T47D (cell line): ENCODE results near the gene RNF222.
"Not testable (repeated sequence)": the region's sequence is repeated elsewhere in the genome, so short reads cannot be mapped to it uniquely, and the experiment has no call there.

Experiments
- DNase-seq, 2 experiments: peaks; one replicate each; pipeline versions ENCODE4 v3.0.0 to v3.0.0-alpha.2; 2011 to 2012; ENCODE audit warnings: low read depth in 1 of 2, low spot score in 1 of 2
- JUND ChIP-seq: IDR thresholded peaks from 2 replicates; pipeline ENCODE4 v1.6.1; 2012; ENCODE audit warnings: low read depth
- in situ Hi-C: cut with HindIII; loops from 2 replicates; pipeline ENCODE4 v1.10.0; 2016; ENCODE audit warnings: low sequenced_read_pairs, low pct_unique_long_range_greater_than_20kb

RNF222 gene

DNA sequence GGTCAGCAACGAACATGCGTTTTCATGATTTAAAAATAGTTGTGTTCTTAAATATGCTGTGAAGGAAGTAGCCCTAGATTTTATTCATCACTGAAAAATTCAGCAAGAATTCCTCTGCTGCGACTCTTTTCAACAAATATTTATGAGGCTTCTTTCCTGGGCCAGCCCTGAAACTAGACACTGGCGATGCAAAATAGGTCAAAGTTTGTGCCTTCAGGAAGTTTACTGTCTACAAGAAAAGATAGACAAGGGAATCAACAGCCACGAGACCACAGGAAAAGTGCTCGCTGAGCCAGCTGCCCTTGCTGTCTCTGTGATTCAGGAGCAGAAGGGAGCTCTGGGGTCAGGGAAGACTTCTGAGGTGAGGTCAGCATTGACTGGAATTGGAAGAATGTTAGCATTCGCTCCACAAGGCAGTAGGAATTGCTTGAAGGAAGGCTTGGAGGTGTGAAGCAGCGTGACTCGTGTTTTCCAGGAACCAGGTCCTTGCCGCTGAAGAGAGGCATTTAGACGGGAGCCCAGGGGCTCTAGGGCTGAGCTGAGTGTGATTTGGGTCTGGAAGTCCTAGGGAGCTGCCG is 12.7 kb downstream of the RNF222 start:
- TF ChIP-seq JUND: no peak
- in situ Hi-C loops: no loop called here
- DNase-seq: peak in 1 of 2 experiments; percentile 57

DNA sequence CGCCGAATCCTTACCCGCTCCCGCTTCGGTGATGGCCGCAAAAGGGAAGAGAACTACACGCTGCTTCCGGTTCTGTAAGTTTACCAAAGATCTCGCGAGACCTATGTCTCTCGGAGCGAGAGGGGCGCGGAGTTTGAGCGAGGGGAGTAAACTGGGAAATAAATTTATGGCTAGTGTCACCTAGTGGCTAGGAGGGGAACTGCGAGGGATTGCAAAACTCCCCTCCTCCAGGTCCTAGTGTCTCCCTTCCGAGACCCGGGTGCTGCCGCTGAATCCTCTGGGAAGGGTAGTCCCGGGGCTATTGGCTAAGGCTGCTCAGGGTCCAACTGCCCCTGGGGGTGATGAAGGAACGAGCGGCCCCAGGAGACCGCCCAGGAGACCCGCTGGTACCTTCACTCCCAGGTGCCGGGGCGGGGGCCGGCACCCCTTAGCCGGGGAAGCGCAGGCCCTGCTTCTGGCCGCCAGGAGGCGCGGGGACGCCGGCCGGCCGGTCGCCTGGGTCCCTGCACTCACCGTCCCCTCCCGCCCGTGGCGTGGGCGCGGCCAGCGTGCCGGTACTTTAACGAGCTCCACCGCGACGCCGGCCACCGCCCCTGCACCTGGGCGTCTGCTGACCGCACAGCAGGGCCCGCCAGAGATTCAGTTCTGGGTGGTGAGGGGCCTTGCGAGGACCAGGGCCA is 14.3 kb downstream of the RNF222 start, which contains the start of gene RPL26:
Gene RPL26 (minus strand): TSS at position 51 of the 680 bp plus-strand sequence. CDS start 883 bp downstream, outside the sequence.
- in situ Hi-C loops: no loop called here
- TF ChIP-seq JUND: no peak
- peak; percentile 65 to 98 for DNase-seq

DNA sequence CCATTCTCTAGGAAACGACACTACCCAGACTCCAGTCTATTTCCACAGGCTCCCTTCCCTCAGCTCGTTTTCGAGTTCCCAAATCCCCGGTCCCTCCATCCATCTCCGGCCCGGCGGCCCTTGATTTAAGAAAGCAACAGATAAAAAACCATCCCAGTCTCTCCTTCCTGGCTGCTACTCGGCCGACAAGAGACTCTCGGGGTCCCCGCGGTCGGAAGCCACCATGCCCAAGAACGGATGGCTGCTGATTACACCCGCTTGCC is 14.8 kb downstream of the RNF222 start:
- no peak for DNase-seq
- in situ Hi-C loops: no loop called here
- no peak for TF ChIP-seq JUND

DNA sequence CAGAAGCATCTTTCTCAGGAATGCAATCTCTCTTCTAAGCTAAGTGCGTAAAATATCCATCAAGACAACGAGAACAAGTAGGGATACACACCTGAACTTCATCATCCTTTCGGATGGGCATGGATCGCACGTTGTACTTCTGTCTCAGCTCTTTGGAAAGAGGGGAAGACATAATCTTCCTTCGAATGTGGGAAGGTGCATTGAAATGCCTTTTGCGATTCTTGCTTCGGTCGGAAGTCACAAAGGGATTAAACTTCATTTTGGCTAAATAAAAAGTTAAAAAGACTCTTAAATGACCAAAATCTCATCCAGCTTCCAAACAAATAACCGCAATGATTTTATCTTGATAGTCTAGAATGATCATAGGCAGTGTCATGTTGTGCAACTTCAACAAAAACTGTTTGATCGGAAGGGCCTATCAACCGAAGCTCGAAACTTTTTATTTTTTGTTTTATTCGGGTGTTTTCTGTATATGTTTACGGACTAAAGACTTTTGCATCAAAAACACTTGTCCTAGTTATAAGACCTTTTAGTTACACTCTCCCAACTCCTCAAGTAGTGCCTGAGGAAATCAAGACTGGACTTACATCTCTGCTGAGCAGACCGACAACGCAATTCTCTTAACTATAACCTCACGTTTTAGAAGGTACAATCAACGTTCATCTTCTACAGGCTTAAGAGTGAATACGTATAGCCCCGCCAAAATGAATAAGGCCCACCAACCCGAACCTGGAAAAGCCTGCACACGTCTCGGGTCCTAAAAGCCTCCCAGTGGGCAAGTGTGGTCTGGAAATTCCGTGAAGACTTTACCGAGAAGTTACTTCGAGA is 15.4 kb downstream of the RNF222 start:
- DNase-seq: no peak
- in situ Hi-C loops: no loop called here
- no peak for TF ChIP-seq JUND

DNA sequence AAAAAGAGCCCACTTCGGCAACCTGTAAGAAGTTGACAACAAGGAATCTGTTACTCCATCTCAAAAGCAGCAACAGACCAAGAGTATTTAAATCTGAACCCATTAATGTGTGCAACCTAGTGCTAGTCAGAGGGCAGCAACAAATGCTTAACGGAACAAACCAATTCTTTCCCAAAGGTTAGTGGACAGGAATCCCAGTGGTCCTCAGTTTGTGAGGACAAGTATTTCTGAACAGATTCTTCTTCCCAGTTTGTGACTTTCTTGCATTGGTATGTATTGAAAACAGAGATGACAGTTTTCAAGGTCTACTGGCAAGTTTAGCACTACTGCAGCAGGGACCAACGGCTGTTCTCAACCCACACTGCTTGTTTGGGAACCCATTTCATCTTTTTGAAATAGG is 17.6 kb downstream of the RNF222 start:
- no peak for DNase-seq
- no peak for TF ChIP-seq JUND
- in situ Hi-C loops: no loop called here

DNA sequence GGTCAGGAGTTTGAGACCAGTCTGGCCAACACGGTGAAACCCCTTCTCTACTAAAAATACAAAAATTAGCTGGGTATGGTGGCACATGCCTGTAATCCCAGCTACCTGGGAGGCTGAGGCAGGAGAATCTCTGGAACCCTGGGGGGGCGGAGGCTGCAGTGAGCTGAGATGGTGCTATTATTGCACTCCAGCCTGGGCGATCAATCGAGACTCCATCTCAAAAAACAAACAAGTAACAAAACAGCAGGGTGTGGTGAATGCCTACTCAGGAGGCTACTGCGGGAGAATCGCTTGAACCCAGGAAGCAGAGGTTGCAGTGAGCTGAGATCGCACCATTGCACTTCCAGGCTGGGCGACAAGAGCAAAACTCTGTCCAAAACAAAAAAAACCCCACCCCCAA is 19.5 kb downstream of the RNF222 start:
- DNase-seq, in situ Hi-C loops: not testable (repeated sequence)

DNA sequence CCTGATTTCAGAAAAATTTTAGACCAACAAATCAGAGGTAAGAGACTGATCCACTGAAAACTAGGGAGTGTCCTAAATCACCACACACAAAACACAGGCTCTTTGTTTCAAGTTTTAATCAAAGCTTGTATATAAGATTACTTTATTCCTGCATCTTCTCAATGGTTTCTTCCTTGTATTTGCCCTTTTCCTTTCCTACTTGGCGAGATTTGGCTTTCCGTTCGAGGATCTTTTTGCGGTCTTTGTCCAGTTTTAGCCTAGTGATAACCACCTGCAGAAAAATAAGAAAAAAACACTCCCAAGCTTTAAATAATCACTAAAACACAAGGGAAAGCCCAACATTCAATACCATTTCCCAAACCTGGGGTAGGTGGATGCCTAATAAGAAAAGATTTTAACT is 20.2 kb downstream of the RNF222 start:
- in situ Hi-C loops: no loop called here
- no peak for DNase-seq
- no peak for TF ChIP-seq JUND

DNA sequence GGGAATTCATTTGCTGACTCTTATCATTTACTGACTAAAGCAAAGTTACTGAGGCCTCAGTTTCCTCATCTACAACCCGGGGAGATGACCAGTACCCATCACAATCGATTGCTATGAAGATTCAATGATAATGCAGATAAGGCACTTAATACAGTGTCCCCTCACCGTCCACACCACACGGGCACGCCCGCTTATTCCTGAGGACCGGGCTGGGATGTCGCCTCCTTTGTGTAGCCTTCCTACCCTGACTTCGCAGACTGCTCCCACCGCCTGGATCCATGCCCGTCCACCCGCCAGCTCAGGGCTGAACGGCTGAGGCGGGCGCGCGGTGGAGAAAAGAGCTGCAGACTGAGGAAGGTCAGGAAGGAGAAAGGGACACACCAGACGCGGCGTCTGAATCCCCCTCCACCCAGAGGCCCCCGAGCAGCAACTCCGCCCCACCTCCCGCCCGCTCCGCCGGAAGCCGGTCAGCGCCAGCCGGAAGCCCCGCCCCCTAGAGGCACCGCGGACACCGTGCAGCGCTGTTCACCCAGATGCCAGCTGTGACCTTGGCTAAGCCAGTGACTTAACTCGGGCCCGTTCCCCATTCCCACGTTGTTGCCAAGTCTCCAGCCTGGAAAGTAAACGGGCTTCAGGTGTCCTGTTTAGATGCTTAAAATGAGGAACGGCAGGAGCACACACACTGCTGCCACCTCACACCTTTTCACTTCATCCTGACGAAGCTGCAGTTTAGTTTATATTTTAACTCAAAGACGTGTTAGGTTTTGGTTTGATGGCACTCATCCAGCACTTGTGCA is 21.2 kb downstream of the RNF222 start, which contains the start of gene KRABD2:
Gene KRABD2 (minus strand): TSS at position 434 of the 797 bp plus-strand sequence.
- TF ChIP-seq JUND: peak; percentile 27
- in situ Hi-C loops: no loop called here
- DNase-seq: peak; percentile 80 to 86

DNA sequence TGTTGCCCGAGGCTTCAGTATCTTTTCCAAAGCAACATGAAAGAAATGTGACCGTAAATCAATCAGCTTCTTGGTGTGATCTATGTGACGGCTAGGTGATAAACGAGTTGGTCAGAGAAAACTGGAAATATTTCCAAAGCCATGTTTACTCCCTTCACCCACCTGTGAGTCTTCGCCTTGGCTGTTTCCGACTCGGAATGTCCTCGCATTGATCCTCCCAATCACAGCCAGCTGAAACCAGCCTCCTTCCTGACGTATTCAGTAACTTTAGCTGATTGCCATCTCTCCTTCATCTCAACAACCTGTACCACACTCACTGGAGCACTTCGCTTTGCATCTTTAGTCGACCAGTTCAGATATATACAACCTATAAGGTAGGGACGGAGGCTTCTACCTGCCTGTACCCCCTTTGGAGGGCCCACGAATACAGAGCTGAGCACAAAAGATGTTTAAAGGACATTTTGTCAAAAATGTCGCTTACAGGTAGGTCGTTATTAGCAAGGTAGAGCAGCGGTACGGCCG is 21.8 kb downstream of the RNF222 start:
- no peak for TF ChIP-seq JUND
- peak; percentile 74 to 79 for DNase-seq
- in situ Hi-C loops: no loop called here

DNA sequence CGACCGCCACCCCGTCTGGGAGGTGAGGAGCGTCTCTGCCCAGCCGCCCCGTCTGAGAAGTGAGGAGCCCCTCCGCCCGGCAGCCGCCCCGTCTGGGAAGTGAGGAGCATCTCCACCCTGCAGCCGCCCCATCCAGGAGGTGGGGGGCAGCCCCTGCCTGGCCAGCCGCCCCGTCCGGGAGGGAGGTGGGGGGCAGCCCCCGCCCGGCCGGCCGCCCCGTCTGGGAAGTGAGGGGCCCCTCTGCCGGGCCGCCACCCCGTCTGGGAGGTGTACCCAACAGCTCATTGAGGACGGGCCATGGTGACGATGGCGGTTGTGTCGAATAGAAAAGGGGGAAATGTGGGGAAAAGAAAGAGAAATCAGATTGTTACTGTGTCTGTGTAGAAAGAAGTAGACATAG is 23.8 kb downstream of the RNF222 start:
- DNase-seq, in situ Hi-C loops: not testable (repeated sequence)

DNA sequence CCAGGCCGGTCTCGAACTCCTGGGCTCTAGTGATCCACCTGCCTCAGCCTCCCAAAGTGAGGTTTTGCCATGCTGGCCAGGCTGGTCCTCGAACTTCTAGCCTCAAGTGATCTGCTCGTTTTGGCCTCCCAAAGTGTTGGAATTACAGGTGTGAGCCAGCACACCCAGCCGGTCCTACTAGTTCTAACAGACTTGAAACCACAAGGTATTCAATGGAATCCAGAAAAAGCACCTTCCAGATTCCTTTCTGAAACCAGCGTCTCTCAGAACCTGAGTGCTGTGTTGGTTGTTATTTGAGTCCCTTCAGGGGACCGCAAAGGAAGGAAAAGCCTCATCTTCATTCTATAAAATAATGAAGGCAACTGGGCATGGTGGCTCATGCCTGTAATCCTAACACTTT is 25.2 kb downstream of the RNF222 start:
- in situ Hi-C loops: no loop called here
- peak in 1 of 2 experiments; percentile 87 for DNase-seq
- no peak for TF ChIP-seq JUND

DNA sequence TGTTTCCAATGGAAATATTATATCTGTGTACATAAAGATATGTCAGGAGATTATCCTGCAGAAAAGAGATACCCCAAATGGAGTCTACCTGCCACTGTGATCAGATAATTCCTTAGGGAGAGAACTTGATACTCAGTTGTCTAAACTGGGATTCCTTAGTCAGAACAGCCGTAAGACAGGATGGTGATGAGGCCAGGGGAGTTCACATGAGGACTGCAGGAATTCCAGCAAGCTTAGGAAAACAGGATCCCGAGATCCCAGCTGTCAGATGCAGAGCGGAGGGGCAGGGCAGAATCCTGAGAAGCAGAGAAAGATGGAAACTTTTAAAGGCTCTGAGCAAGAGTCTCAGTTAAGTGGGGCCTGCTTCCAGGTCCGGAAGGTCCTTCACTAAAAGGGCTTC is 25.8 kb downstream of the RNF222 start:
- TF ChIP-seq JUND: no peak
- no peak for DNase-seq
- in situ Hi-C loops: no loop called here

DNA sequence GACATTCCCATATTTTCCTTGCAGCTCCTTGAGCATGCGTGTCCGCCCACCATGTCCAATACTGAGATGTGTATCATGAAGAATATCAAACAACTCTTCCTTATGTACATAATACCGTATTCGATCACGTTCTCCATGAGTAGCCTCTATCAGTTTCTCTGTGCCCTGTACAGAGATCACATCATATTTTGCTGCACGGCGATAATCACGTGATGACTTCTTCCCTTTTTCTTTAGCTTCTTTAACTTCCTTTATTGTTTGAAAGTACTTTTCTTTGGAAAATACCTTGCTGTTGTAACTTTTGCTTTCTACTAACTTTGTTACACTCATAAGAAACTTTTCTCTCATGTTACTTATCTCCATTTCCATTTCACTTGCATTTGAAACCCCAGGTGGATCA is 27.7 kb downstream of the RNF222 start:
- no peak for TF ChIP-seq JUND
- in situ Hi-C loops: no loop called here
- DNase-seq: no peak
